Stimulated activated CD4-positive, alpha-beta T cell treated with anti-CD3 and anti-CD28 coated beads, Interleukin-12 subunit alpha, Interleukin-12 subunit beta, amount 100 ng/mL, for 48 hours (primary cell): Measurements from ENCODE around the gene CSNK1D.
A peak's percentile ranks its signal among the peaks of the same experiment; 100 is the strongest.

Experiments
- DNase-seq, 3 donors: peaks; one replicate each; pipeline ENCODE4 v3.0.0-alpha.2; 2020; ENCODE audit warnings: low read depth in 2 of 3, low spot score in 1 of 3

CSNK1D gene

GRCh38 chr17:82230609-82231311 is 42.7 kb downstream of the CSNK1D start:
- peak in 2 of 3 donors; percentile 54 to 64 for DNase-seq

GRCh38 chr17:82229698-82230608 is 43.5 kb downstream of the CSNK1D start:
- DNase-seq = no peak

GRCh38 chr17:82228842-82229697 is 44.4 kb downstream of the CSNK1D start, which contains the start of gene SLC16A3:
SLC16A3 (plus strand) TSS chr17:82229042; CDS start chr17:82236009, 6,967 bp downstream.
- DNase-seq = peak in 1 of 3 donors; percentile 54

- DNase-seq = peak in 1 of 3 donors; percentile 52
Measured at GRCh38 chr17:82228278-82228841, 45.1 kb downstream of the CSNK1D start.

GRCh38 chr17:82227629-82228277 is 45.7 kb downstream of the CSNK1D start:
- no peak for DNase-seq

- no peak for DNase-seq
Measured at GRCh38 chr17:82226809-82227628, 46.5 kb downstream of the CSNK1D start.

- no peak for DNase-seq
Measured at GRCh38 chr17:82226146-82226808, 47.2 kb downstream of the CSNK1D start.

GRCh38 chr17:82225368-82226029 is 48.0 kb downstream of the CSNK1D start:
- DNase-seq = no peak

- no peak for DNase-seq
Measured at GRCh38 chr17:82224666-82225065, 48.8 kb downstream of the CSNK1D start.

- no peak for DNase-seq
Measured at GRCh38 chr17:82223517-82223916, 50.0 kb downstream of the CSNK1D start.

GRCh38 chr17:82222816-82223215 is 50.7 kb downstream of the CSNK1D start:
- no peak for DNase-seq

- DNase-seq = no peak
Measured at GRCh38 chr17:82221341-82221902, 52.1 kb downstream of the CSNK1D start.

- DNase-seq = no peak
Measured at GRCh38 chr17:82219753-82220709, 53.5 kb downstream of the CSNK1D start.

GRCh38 chr17:82219083-82219482 is 54.4 kb downstream of the CSNK1D start:
- no peak for DNase-seq

GRCh38 chr17:82218349-82219075 is 55.0 kb downstream of the CSNK1D start:
- no peak for DNase-seq

GRCh38 chr17:82217530-82218204 is 55.8 kb downstream of the CSNK1D start:
- no peak for DNase-seq
